HG02943 (cell line): ENCODE measurements around the gene NFATC2IP.
A peak's percentile ranks its signal among the peaks of the same experiment; 100 is the strongest.
"Not testable (repeated sequence)": the region's sequence is repeated elsewhere in the genome, so short reads cannot be mapped to it uniquely, and the experiment has no call there.

Experiments
- ATAC-seq: cut with Tn5 transposase; IDR thresholded peaks from one replicate; pipeline ENCODE4 v1.9.1; 2021; ENCODE audit warnings: mild to moderate bottlenecking, low read depth, moderate library complexity; ENCODE audit not compliant: unreplicated experiment

Gene NFATC2IP

GRCh38 chr16:28964496-28964895 lies 13.8 kb downstream of the NFATC2IP start:
- no peak for ATAC-seq

- ATAC-seq = no peak
Measured at GRCh38 chr16:28967156-28967555, 16.4 kb downstream of the NFATC2IP start.

GRCh38 chr16:28969696-28970095 lies 19.0 kb downstream of the NFATC2IP start:
- ATAC-seq = not testable (repeated sequence)

- ATAC-seq = no peak
Measured at GRCh38 chr16:28974007-28974436, 23.3 kb downstream of the NFATC2IP start.

- ATAC-seq = peak; percentile 79
Measured at GRCh38 chr16:28974437-28975157, 23.9 kb downstream of the NFATC2IP start, which contains the start of gene SPNS1. SPNS1 (plus strand) TSS chr16:28974778; CDS start chr16:28975152, 374 bp downstream.

GRCh38 chr16:28975158-28975599 lies 24.4 kb downstream of the NFATC2IP start:
- ATAC-seq = peak; percentile 8

- ATAC-seq = no peak
Measured at GRCh38 chr16:28977703-28978662, 27.2 kb downstream of the NFATC2IP start.

- not testable (repeated sequence) for ATAC-seq
Measured at GRCh38 chr16:28980330-28980729, 29.6 kb downstream of the NFATC2IP start.

GRCh38 chr16:28980929-28981328 lies 30.2 kb downstream of the NFATC2IP start:
- no peak for ATAC-seq

GRCh38 chr16:28981517-28981916 lies 30.8 kb downstream of the NFATC2IP start:
- no peak for ATAC-seq

- ATAC-seq = no peak
Measured at GRCh38 chr16:28982418-28982817, 31.7 kb downstream of the NFATC2IP start.

GRCh38 chr16:28982949-28983348 lies 32.2 kb downstream of the NFATC2IP start:
- no peak for ATAC-seq

GRCh38 chr16:28983644-28984043 lies 32.9 kb downstream of the NFATC2IP start:
- ATAC-seq = no peak

- no peak for ATAC-seq
Measured at GRCh38 chr16:28984091-28984490, 33.4 kb downstream of the NFATC2IP start.

- no peak for ATAC-seq
Measured at GRCh38 chr16:28984619-28985135, 33.9 kb downstream of the NFATC2IP start, which contains the start of gene LAT. LAT (plus strand) TSS chr16:28985052; CDS start chr16:28985418, 366 bp downstream.

GRCh38 chr16:28985211-28986041 lies 34.7 kb downstream of the NFATC2IP start:
- ATAC-seq = no peak

GRCh38 chr16:28986046-28986445 lies 35.3 kb downstream of the NFATC2IP start:
- no peak for ATAC-seq

- ATAC-seq = no peak
Measured at GRCh38 chr16:28986492-28986891, 35.8 kb downstream of the NFATC2IP start.

- ATAC-seq = no peak
Measured at GRCh38 chr16:28987170-28987853, 36.6 kb downstream of the NFATC2IP start.
